OCI-LY7 (cell line): ENCODE results near the gene ANKRD10. TPM values are rescaled to one million over a fixed set of nuclear protein-coding genes. Genes with fewer than 3 reads are reported as not detected.

ENCODE experiments used
- BruUV-seq: library from RNA; stranded (reverse); fragments of 400-500 nt; replicated peaks from 2 replicates; lab custom pipeline; 2021; lab: Mats Ljungman, UMichigan
- CTCF ChIA-PET: fragments of 300-600 bp; sonication (Branson Sonifier 250); formaldehyde crosslinking; loops from one replicate; lab custom pipeline; 2022; ENCODE audit warnings: antibody characterized with exemption; ENCODE audit not compliant: unreplicated experiment; lab: Charles Lee
- POLR2A ChIA-PET: fragments of 300-600 bp; sonication (Branson Sonifier 250); formaldehyde crosslinking; loops from one replicate; lab custom pipeline; 2022; ENCODE audit warnings: antibody characterized with exemption; lab: Charles Lee
- DNase-seq: peaks from one replicate; pipeline ENCODE4 v3.0.0-alpha.2; 2015; ENCODE audit warnings: low spot score
- H2AFZ ChIP-seq: fragments of 200-600 bp; sonication (generic), shearing (Covaris generic); 2 replicates; pipeline ENCODE4 v1.6.1; 2014; ENCODE audit warnings: mild to moderate bottlenecking, antibody characterized with exemption, low read length, moderate library complexity
- H3K27ac ChIP-seq: fragments of 200-600 bp; sonication (generic); 2 replicates; pipeline ENCODE4 v1.5.1; 2014; ENCODE audit warnings: mixed run types, low read depth, mild to moderate bottlenecking, moderate library complexity, low read length, inconsistent platforms; ENCODE audit not compliant: poor library complexity, severe bottlenecking
- H3K36me3 ChIP-seq: fragments of 200-600 bp; sonication (generic); 2 replicates; pipeline ENCODE4 v1.6.1; 2014; ENCODE audit warnings: mild to moderate bottlenecking, antibody characterized with exemption, low read length, moderate library complexity, mixed read lengths; ENCODE audit not compliant: insufficient read depth
- H3K4me1 ChIP-seq: fragments of 200-600 bp; sonication (generic); 2 replicates; pipeline ENCODE4 v1.5.1; 2014; ENCODE audit warnings: mild to moderate bottlenecking, low read length; ENCODE audit not compliant: insufficient read depth, poor library complexity, severe bottlenecking
- H3K4me2 ChIP-seq: fragments of 200-600 bp; sonication (generic); 2 replicates; pipeline ENCODE4 v1.6.1; 2014; ENCODE audit warnings: mild to moderate bottlenecking, low read length
- H3K4me3 ChIP-seq: fragments of 200-600 bp; sonication (generic); 2 replicates; pipeline ENCODE4 v1.5.1; 2014; ENCODE audit warnings: mild to moderate bottlenecking, low read depth, low read length; ENCODE audit not compliant: poor library complexity, severe bottlenecking
- H3K79me2 ChIP-seq: fragments of 200-600 bp; sonication (generic); 2 replicates; pipeline ENCODE4 v1.6.1; 2016; ENCODE audit warnings: low read depth, mild to moderate bottlenecking, low read length, moderate library complexity, mixed read lengths; ENCODE audit not compliant: insufficient read depth
- H3K9me2 ChIP-seq: fragments of 200-600 bp; sonication (generic); 2 replicates; pipeline ENCODE4 v1.6.1; 2016; ENCODE audit warnings: mild to moderate bottlenecking, low read length, mixed read lengths; ENCODE audit not compliant: insufficient read depth
- H3K9me3 ChIP-seq: fragments of 200-600 bp; sonication (generic); 2 replicates; pipeline ENCODE4 v1.6.1; 2014; ENCODE audit warnings: mild to moderate bottlenecking, mixed run types, low read length, mixed read lengths
- H4K20me1 ChIP-seq: fragments of 200-600 bp; sonication (generic); 2 replicates; pipeline ENCODE4 v1.6.1; 2014; ENCODE audit warnings: mild to moderate bottlenecking, antibody characterized with exemption, low read length, moderate library complexity, mixed read lengths; ENCODE audit not compliant: insufficient read depth
- EZH2phosphoT487 ChIP-seq: fragments of 200-600 bp; sonication (generic); IDR thresholded peaks from 2 replicates; pipeline ENCODE4 v1.6.1; 2018; ENCODE audit warnings: low read depth, borderline replicate concordance, mild to moderate bottlenecking, mixed run types, antibody characterized with exemption, low read length, moderate library complexity, mixed read lengths
- intact Hi-C: fragments of 100-400 bp; cut with micrococcal nuclease; formaldehyde crosslinking; loops from one replicate; pipeline ENCODE4 v1.10.0; 2022; ENCODE audit not compliant: unreplicated experiment
- total RNA-seq, 2 experiments: library from RNA; depleted of rRNA in 1 of 2; stranded (reverse); fragments of >200 nt in 1 of 2; shearing (Covaris generic) in 1 of 2; gene quantifications; 2 replicates each; pipeline ENCODE4 v1.2.3, GENCODE V29; 2014 to 2022
- TF ChIP-seq, protein P1 (sequence below): fragments of 200-600 bp; sonication (generic); conservative IDR thresholded peaks from 2 replicates; pipeline ENCODE4 v1.5.1; 2014; ENCODE audit warnings: mild to moderate bottlenecking, antibody characterized with exemption, low read length, moderate library complexity, mixed read lengths

Gene ANKRD10
- total RNA-seq, 2 experiments from 2014 or later, result 82.8 to 86.0 TPM

DNA sequence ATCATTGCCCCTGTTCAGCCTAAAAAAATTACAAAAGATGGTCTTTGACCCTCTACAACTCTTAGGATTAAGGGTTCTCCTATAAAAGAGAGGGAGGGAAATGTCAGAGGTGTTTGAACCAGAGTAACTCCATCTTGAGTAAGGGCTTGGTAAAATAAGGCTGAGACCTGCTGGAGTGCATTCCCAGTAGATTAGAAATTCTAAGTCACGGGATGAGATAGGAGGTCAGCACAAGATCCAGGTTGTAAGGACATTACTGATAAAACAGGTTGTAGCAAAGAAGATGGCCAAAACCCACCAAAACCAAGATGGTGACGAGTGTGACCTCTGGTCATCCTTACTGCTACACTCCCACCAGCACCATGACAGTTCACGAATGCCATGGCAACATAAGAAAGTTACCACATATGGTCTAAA, 48.7 kb upstream of the ANKRD10 start:
- POLR2A ChIA-PET, result no interaction called here
- H3K4me2 ChIP-seq, result no peak overlapping the region
- H4K20me1 ChIP-seq, result no peaks in the 10 kb centered on the region
- no peak for TF ChIP-seq EZH2phosphoT487
- TF ChIP-seq, protein P1, sequence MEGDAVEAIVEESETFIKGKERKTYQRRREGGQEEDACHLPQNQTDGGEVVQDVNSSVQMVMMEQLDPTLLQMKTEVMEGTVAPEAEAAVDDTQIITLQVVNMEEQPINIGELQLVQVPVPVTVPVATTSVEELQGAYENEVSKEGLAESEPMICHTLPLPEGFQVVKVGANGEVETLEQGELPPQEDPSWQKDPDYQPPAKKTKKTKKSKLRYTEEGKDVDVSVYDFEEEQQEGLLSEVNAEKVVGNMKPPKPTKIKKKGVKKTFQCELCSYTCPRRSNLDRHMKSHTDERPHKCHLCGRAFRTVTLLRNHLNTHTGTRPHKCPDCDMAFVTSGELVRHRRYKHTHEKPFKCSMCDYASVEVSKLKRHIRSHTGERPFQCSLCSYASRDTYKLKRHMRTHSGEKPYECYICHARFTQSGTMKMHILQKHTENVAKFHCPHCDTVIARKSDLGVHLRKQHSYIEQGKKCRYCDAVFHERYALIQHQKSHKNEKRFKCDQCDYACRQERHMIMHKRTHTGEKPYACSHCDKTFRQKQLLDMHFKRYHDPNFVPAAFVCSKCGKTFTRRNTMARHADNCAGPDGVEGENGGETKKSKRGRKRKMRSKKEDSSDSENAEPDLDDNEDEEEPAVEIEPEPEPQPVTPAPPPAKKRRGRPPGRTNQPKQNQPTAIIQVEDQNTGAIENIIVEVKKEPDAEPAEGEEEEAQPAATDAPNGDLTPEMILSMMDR, result no peak
- no peaks in the 10 kb centered on the region for H3K79me2 ChIP-seq
- no peak for DNase-seq
- no peak overlapping the region for H2AFZ ChIP-seq
- H3K4me1 ChIP-seq, result no peaks in the 10 kb centered on the region
- CTCF ChIA-PET, result no interaction called here
- H3K4me3 ChIP-seq, result no peak overlapping the region
- intact Hi-C loops, result no loop called here
- H3K36me3 ChIP-seq, result no peaks in the 10 kb centered on the region
- no peaks in the 10 kb centered on the region for H3K9me3 ChIP-seq
- BruUV-seq, result no TSS peak
- no peaks in the 10 kb centered on the region for H3K9me2 ChIP-seq
- no peak overlapping the region for H3K27ac ChIP-seq

- Histone ChIP-seq H3K9me2 (no peaks in the 10 kb centered on the region), H3K27ac (no peak overlapping the region), H4K20me1 (no peaks in the 10 kb centered on the region), H3K36me3 (no peaks in the 10 kb centered on the region), H3K4me3 (no peak overlapping the region), H2AFZ (no peak overlapping the region), H3K79me2 (no peaks in the 10 kb centered on the region), H3K9me3 (no peaks in the 10 kb centered on the region), H3K4me1 (no peaks in the 10 kb centered on the region), H3K4me2 (no peak overlapping the region)
- BruUV-seq, result no TSS peak
- intact Hi-C loops, result no loop called here
- DNase-seq, result no peak
- ChIA-PET POLR2A (no interaction called here), CTCF (no interaction called here)
- TF ChIP-seq, protein P1, result no peak
Measured at GRCh38 chr13:110961959-110962358, 47.1 kb upstream of the ANKRD10 start.

GRCh38 chr13:110960204-110960603, 45.3 kb upstream of the ANKRD10 start:
- TF ChIP-seq EZH2phosphoT487, result no peak
- TF ChIP-seq, protein P1, result no peak
- POLR2A ChIA-PET, result no interaction called here
- Histone ChIP-seq H3K27ac (no peak overlapping the region), H2AFZ (no peak overlapping the region), H3K4me2 (no peak overlapping the region), H3K9me3 (no peaks in the 10 kb centered on the region), H3K4me1 (no peaks in the 10 kb centered on the region), H3K36me3 (no peaks in the 10 kb centered on the region), H3K79me2 (no peaks in the 10 kb centered on the region), H4K20me1 (no peaks in the 10 kb centered on the region), H3K4me3 (no peak overlapping the region), H3K9me2 (no peaks in the 10 kb centered on the region)
- BruUV-seq, result no TSS peak
- DNase-seq, result no peak
- intact Hi-C loops, result no loop called here
- CTCF ChIA-PET, result no interaction called here
